ENCODE measurements around the gene ATP8A2. TPM values are rescaled to one million over a fixed set of nuclear protein-coding genes. Genes with fewer than 3 reads are reported as not detected.

The ATP8A2 gene
- polyA plus RNA-seq, 3 donors: 0.10 to 0.14 (median 0.11) TPM

- no peak overlapping the region for H3K27ac ChIP-seq (ENCODE audit: low read depth, low read length)
Measured at GRCh38 chr13:25686831-25687470, 315.2 kb downstream of the ATP8A2 start.

GRCh38 chr13:25687471-25688225 lies 315.9 kb downstream of the ATP8A2 start:
- no peak overlapping the region for H3K27ac ChIP-seq (ENCODE audit: low read depth, low read length)
- 55 to 67% (median 59%) methylated on average over 9 of the region's 9 CpGs for WGBS, 3 donors

More at GRCh38 chr13:25686831-25687470, 315.2 kb downstream of the ATP8A2 start:
- 84 to 86% (median 86%) methylated on average over 9 of the region's 9 CpGs for WGBS, 3 donors

- H3K27ac ChIP-seq (ENCODE audit: low read depth, low read length): no peak overlapping the region
- WGBS, 3 donors: 85 to 88% (median 87%) methylated on average over 5 of the region's 5 CpGs
Measured at GRCh38 chr13:25688536-25688935, 316.8 kb downstream of the ATP8A2 start.

GRCh38 chr13:25689539-25689938 lies 317.8 kb downstream of the ATP8A2 start:
- no peak overlapping the region for H3K27ac ChIP-seq (ENCODE audit: low read depth, low read length)
- 65 to 88% (median 81%) methylated on average over 2 of the region's 2 CpGs for WGBS, 3 donors

GRCh38 chr13:25690582-25690981 lies 318.8 kb downstream of the ATP8A2 start:
- 88 to 95% (median 91%) methylated on average over 2 of the region's 2 CpGs for WGBS, 3 donors
- H3K27ac ChIP-seq (ENCODE audit: low read depth, low read length): no peak overlapping the region

GRCh38 chr13:25691654-25692053 lies 319.9 kb downstream of the ATP8A2 start:
- 30 to 74% (median 70%) methylated on average over 2 of the region's 2 CpGs for WGBS, 3 donors
- no peak overlapping the region for H3K27ac ChIP-seq (ENCODE audit: low read depth, low read length)

- WGBS, 3 donors: 39 to 54% (median 50%) methylated on average over 7 of the region's 7 CpGs
Measured at GRCh38 chr13:25692099-25692498, 320.3 kb downstream of the ATP8A2 start.

GRCh38 chr13:25699056-25699455 lies 327.3 kb downstream of the ATP8A2 start:
- H3K27ac ChIP-seq (ENCODE audit: low read depth, low read length): no peak overlapping the region
- WGBS, 3 donors: 75 to 83% (median 80%) methylated on average over 9 of the region's 9 CpGs

More at GRCh38 chr13:25692099-25692498, 320.3 kb downstream of the ATP8A2 start:
- H3K27ac ChIP-seq (ENCODE audit: low read depth, low read length): no peak overlapping the region

- 55 to 64% (median 57%) methylated on average over 2 of the region's 2 CpGs for WGBS, 3 donors
- no peak overlapping the region for H3K27ac ChIP-seq (ENCODE audit: low read depth, low read length)
Measured at GRCh38 chr13:25699600-25699999, 327.8 kb downstream of the ATP8A2 start.

GRCh38 chr13:25701304-25701703 lies 329.5 kb downstream of the ATP8A2 start:
- H3K27ac ChIP-seq (ENCODE audit: low read depth, low read length): no peak overlapping the region
- WGBS, 3 donors: 56 to 65% (median 60%) methylated on average over 4 of the region's 4 CpGs

GRCh38 chr13:25702386-25702785 lies 330.6 kb downstream of the ATP8A2 start:
- 90 to 96% (median 94%) methylated on average over 2 of the region's 2 CpGs for WGBS, 3 donors
- no peak overlapping the region for H3K27ac ChIP-seq (ENCODE audit: low read depth, low read length)

GRCh38 chr13:25707726-25708125 lies 336.0 kb downstream of the ATP8A2 start:
- H3K27ac ChIP-seq (ENCODE audit: low read depth, low read length): no peak overlapping the region
- WGBS, 3 donors: 69 to 77% (median 71%) methylated on average over 1 of the region's 1 CpG

- no peak overlapping the region for H3K27ac ChIP-seq (ENCODE audit: low read depth, low read length)
- WGBS, 3 donors: 66 to 90% (median 80%) methylated on average over 1 of the region's 1 CpG
Measured at GRCh38 chr13:25708268-25708667, 336.5 kb downstream of the ATP8A2 start.

- H3K27ac ChIP-seq (ENCODE audit: low read depth, low read length): no peak overlapping the region
- WGBS, 3 donors: 46 to 86% (median 76%) methylated on average over 2 of the region's 2 CpGs
Measured at GRCh38 chr13:25709088-25709487, 337.3 kb downstream of the ATP8A2 start.

GRCh38 chr13:25715760-25716159 lies 344.0 kb downstream of the ATP8A2 start:
- 66 to 80% (median 79%) methylated on average over 1 of the region's 1 CpG for WGBS, 3 donors
- H3K27ac ChIP-seq (ENCODE audit: low read depth, low read length): no peak overlapping the region

GRCh38 chr13:25717666-25718197 lies 346.0 kb downstream of the ATP8A2 start:
- H3K27ac ChIP-seq (ENCODE audit: low read depth, low read length): no peak overlapping the region
- 39 to 69% (median 46%) methylated on average over 5 of the region's 5 CpGs for WGBS, 3 donors

GRCh38 chr13:25719666-25720065 lies 347.9 kb downstream of the ATP8A2 start:
- no peak overlapping the region for H3K27ac ChIP-seq (ENCODE audit: low read depth, low read length)
- 93 to 97% (median 96%) methylated on average over 2 of the region's 2 CpGs for WGBS, 3 donors

GRCh38 chr13:25722893-25723292 lies 351.1 kb downstream of the ATP8A2 start:
- no peak overlapping the region for H3K27ac ChIP-seq (ENCODE audit: low read depth, low read length)
- WGBS, 3 donors: 72 to 83% (median 80%) methylated on average over 1 of the region's 1 CpG

- H3K27ac ChIP-seq (ENCODE audit: low read depth, low read length): no peak overlapping the region
- WGBS, 3 donors: 86 to 98% (median 86%) methylated on average over 3 of the region's 3 CpGs
Measured at GRCh38 chr13:25725104-25725503, 353.3 kb downstream of the ATP8A2 start.
